Calu3 (cell line): ENCODE results near the gene TUBA1A. TPM values are rescaled to one million over a fixed set of nuclear protein-coding genes. Genes with fewer than 3 reads are reported as not detected.

Source experiments
- BruUV-seq: library from RNA; stranded (reverse); fragments of 400-500 nt; replicated peaks from 2 replicates; lab custom pipeline; 2021; lab: Mats Ljungman, UMichigan
- CTCF ChIA-PET: fragments of 300-600 bp; sonication (Branson Sonifier 250); formaldehyde crosslinking; loops from one replicate; lab custom pipeline; 2022; ENCODE audit warnings: antibody characterized with exemption; lab: Charles Lee
- DNase-seq: peaks from one replicate; pipeline ENCODE4 v3.0.0; 2022
- H3K27ac Mint-ChIP-seq: one replicate; pipeline ENCODE4 v1.8.0; 2022; ENCODE audit warnings: mixed read lengths; ENCODE audit not compliant: unreplicated experiment
- H3K27me3 Mint-ChIP-seq: one replicate; pipeline ENCODE4 v1.8.0; 2022; ENCODE audit warnings: mixed read lengths; ENCODE audit not compliant: unreplicated experiment
- H3K36me3 Mint-ChIP-seq: one replicate; pipeline ENCODE4 v1.8.0; 2022; ENCODE audit warnings: mild to moderate bottlenecking, moderate library complexity, mixed read lengths; ENCODE audit not compliant: insufficient read depth, unreplicated experiment
- H3K4me1 Mint-ChIP-seq: one replicate; pipeline ENCODE4 v1.8.0; 2022; ENCODE audit warnings: mild to moderate bottlenecking, low read depth, mixed read lengths; ENCODE audit not compliant: unreplicated experiment
- H3K4me3 Mint-ChIP-seq: one replicate; pipeline ENCODE4 v1.8.0; 2022; ENCODE audit warnings: mild to moderate bottlenecking, low read depth, moderate library complexity, mixed read lengths; ENCODE audit not compliant: unreplicated experiment
- H3K9me3 Mint-ChIP-seq: one replicate; pipeline ENCODE4 v1.8.0; 2022; ENCODE audit warnings: low read depth, mixed read lengths; ENCODE audit not compliant: unreplicated experiment
- CTCF ChIP-seq: fragments of 200-600 bp; IDR thresholded peaks from one replicate; pipeline ENCODE4 v1.8.0; 2022; ENCODE audit warnings: antibody characterized with exemption; ENCODE audit not compliant: unreplicated experiment
- intact Hi-C: fragments of 100-400 bp; cut with micrococcal nuclease; formaldehyde crosslinking; loops from one replicate; pipeline ENCODE4 v1.10.0; 2022; ENCODE audit not compliant: unreplicated experiment
- total RNA-seq: library from RNA; stranded (reverse); gene quantifications from 2 replicates; pipeline ENCODE4 v1.2.3, GENCODE V29; 2022

TUBA1A gene
- total RNA-seq, 1 experiment from 2014 or later = 9.2 TPM

- Mint-ChIP-seq H3K9me3 (no peaks in the 10 kb centered on the region), H3K4me3 (no peak overlapping the region), H3K27ac (no peak overlapping the region), H3K4me1 (peaks cover 2% of the 10 kb centered on the region), H3K27me3 (no peaks in the 10 kb centered on the region), H3K36me3 (no peaks in the 10 kb centered on the region)
- CTCF ChIA-PET = no interaction called here
- DNase-seq = no peak
- no TSS peak for BruUV-seq
- intact Hi-C loops = no loop called here
- TF ChIP-seq CTCF = no peak
Observed at GRCh38 chr12:49227713-49228112, 38.8 kb upstream of the TUBA1A start.

- no TSS peak for BruUV-seq
Observed at GRCh38 chr12:49225576-49226166, 36.8 kb upstream of the TUBA1A start.

GRCh38 chr12:49223590-49224369 is 34.9 kb upstream of the TUBA1A start:
- peaks cover 8% of the 10 kb centered on the region for H3K4me1 Mint-ChIP-seq
- no peak for TF ChIP-seq CTCF
- BruUV-seq = no TSS peak

More at GRCh38 chr12:49225576-49226166, 36.8 kb upstream of the TUBA1A start:
- Mint-ChIP-seq H3K36me3 (no peaks in the 10 kb centered on the region), H3K4me3 (no peak overlapping the region), H3K27ac (no peak overlapping the region), H3K9me3 (no peaks in the 10 kb centered on the region), H3K4me1 (peaks cover 8% of the 10 kb centered on the region), H3K27me3 (no peaks in the 10 kb centered on the region)
- intact Hi-C loops = no loop called here
- DNase-seq = no peak
- TF ChIP-seq CTCF = no peak
- CTCF ChIA-PET = interaction anchor here (0.7 to 1.1 kb wide), 2 partner anchors 10 to 32 kb away, joined by 3 read pairs; no protein-coding TSS in a partner anchor

GRCh38 chr12:49223122-49223521 is 34.2 kb upstream of the TUBA1A start:
- no peaks in the 10 kb centered on the region for H3K9me3 Mint-ChIP-seq
- no peak overlapping the region for H3K27ac Mint-ChIP-seq
- intact Hi-C loops = no loop called here
- H3K4me1 Mint-ChIP-seq = peaks cover 8% of the 10 kb centered on the region
- CTCF ChIA-PET = interaction anchor here (1.1 kb wide), 1 partner anchor 135 kb away, joined by 3 read pairs; no protein-coding TSS in a partner anchor
- H3K27me3 Mint-ChIP-seq = no peaks in the 10 kb centered on the region
- no peak overlapping the region for H3K4me3 Mint-ChIP-seq
- no peaks in the 10 kb centered on the region for H3K36me3 Mint-ChIP-seq
- DNase-seq = no peak
- BruUV-seq = no TSS peak
- TF ChIP-seq CTCF = no peak

More at GRCh38 chr12:49223590-49224369, 34.9 kb upstream of the TUBA1A start:
- DNase-seq = no peak
- intact Hi-C loops = no loop called here
- Mint-ChIP-seq H3K9me3 (no peaks in the 10 kb centered on the region), H3K36me3 (no peaks in the 10 kb centered on the region), H3K27me3 (no peaks in the 10 kb centered on the region), H3K4me3 (no peak overlapping the region), H3K27ac (no peak overlapping the region)
- CTCF ChIA-PET = interaction anchor here (1.1 kb wide), 1 partner anchor 136 kb away, joined by 3 read pairs; no protein-coding TSS in a partner anchor
